HEK293 (cell line): ENCODE measurements around the gene COPG1.

ENCODE experiments used
- CTCF ChIA-PET: fragments of 350-600 bp; formaldehyde crosslinking; extraction: SDS; loops from one replicate; lab custom pipeline; 2021; ENCODE audit warnings: antibody characterized with exemption; lab: Yijun Ruan, JAX
- POLR2A ChIA-PET: fragments of 300-600 bp; formaldehyde crosslinking; extraction: SDS; loops from one replicate; lab custom pipeline; 2020; ENCODE audit warnings: antibody characterized with exemption, inconsistent platforms; lab: Yijun Ruan, JAX
- H3K27ac ChIP-seq: fragments of 200-500 bp; sonication (Bioruptor generic); 2 replicates; pipeline ENCODE4 v1.5.1; 2014; ENCODE audit warnings: low read depth, low read length, control low read depth, inconsistent platforms; ENCODE audit errors: extremely low read depth
- H3K36me3 ChIP-seq, 2 experiments: fragments of 200-500 bp in 1 of 2; sonication (Bioruptor generic) in 1 of 2; 1 replicate in 1 of 2; 2 replicates in 1 of 2; pipeline ENCODE4 v1.5.1; 2014 to 2017; ENCODE audit warnings: inconsistent platforms in 2 of 2, low read length in 2 of 2; ENCODE audit not compliant: control insufficient read depth in 2 of 2, insufficient read depth in 1 of 2
- H3K4me1 ChIP-seq: fragments of 200-500 bp; sonication (Bioruptor generic); 2 replicates; pipeline ENCODE4 v1.5.1; 2014; ENCODE audit warnings: mild to moderate bottlenecking, low read length, inconsistent platforms; ENCODE audit not compliant: control insufficient read depth, insufficient read depth
- H3K4me3 ChIP-seq: 2 replicates; pipeline ENCODE4 v1.5.1; 2011; ENCODE audit warnings: low read depth, mild to moderate bottlenecking, control low read depth, low read length, moderate library complexity
- H3K9me3 ChIP-seq: fragments of 200-500 bp; sonication (Bioruptor generic); 2 replicates; pipeline ENCODE4 v1.5.1; 2014; ENCODE audit warnings: low read depth, low read length, inconsistent platforms; ENCODE audit not compliant: control insufficient read depth, insufficient read depth
- PRDM2 ChIP-seq: fragments of 450-650 bp; formaldehyde crosslinking; IDR thresholded peaks from 2 replicates; pipeline ENCODE4 v1.5.1; 2016; ENCODE audit warnings: missing biosample characterization, missing genetic modification characterization, borderline replicate concordance
- SETDB1 ChIP-seq: IDR thresholded peaks from one replicate; pipeline ENCODE4 v1.6.1; 2017; ENCODE audit warnings: mild to moderate bottlenecking, low read length, moderate library complexity, mixed read lengths; ENCODE audit not compliant: insufficient read length
- SP2 ChIP-seq: fragments of 450-650 bp; formaldehyde crosslinking; IDR thresholded peaks from 2 replicates; pipeline ENCODE4 v1.5.1; 2016; ENCODE audit warnings: missing biosample characterization, missing genetic modification characterization
- ZBTB7A ChIP-seq: fragments of 450-650 bp; formaldehyde crosslinking; IDR thresholded peaks from 2 replicates; pipeline ENCODE4 v1.5.1; 2016; ENCODE audit warnings: low read depth, missing biosample characterization, missing genetic modification characterization
- ZFP69B ChIP-seq: fragments of 450-650 bp; formaldehyde crosslinking; IDR thresholded peaks from 2 replicates; pipeline ENCODE4 v1.5.1; 2016; ENCODE audit warnings: missing biosample characterization, missing genetic modification characterization
- ZNF157 ChIP-seq: fragments of 450-650 bp; formaldehyde crosslinking; IDR thresholded peaks from 2 replicates; pipeline ENCODE4 v1.5.1; 2016; ENCODE audit warnings: missing biosample characterization, missing genetic modification characterization
- ZNF37A ChIP-seq: fragments of 450-650 bp; IDR thresholded peaks from 2 replicates; pipeline ENCODE4 v1.5.1; 2018; ENCODE audit warnings: missing biosample characterization, missing genetic modification characterization
- ZNF660 ChIP-seq: fragments of 450-650 bp; IDR thresholded peaks from 2 replicates; pipeline ENCODE4 v1.5.1; 2018; ENCODE audit warnings: missing biosample characterization, mild to moderate bottlenecking, missing genetic modification characterization
- TF ChIP-seq, protein P1 (sequence below): fragments of 450-650 bp; formaldehyde crosslinking; IDR thresholded peaks from 2 replicates; pipeline ENCODE4 v1.5.1; 2016; ENCODE audit warnings: missing biosample characterization, missing genetic modification characterization
- TF ChIP-seq, protein P2 (sequence below): fragments of 450-650 bp; formaldehyde crosslinking; IDR thresholded peaks from 2 replicates; pipeline ENCODE4 v1.5.1; 2016; ENCODE audit warnings: missing biosample characterization, missing genetic modification characterization, low read depth
- TF ChIP-seq, protein P3 (sequence below): fragments of 450-650 bp; formaldehyde crosslinking; IDR thresholded peaks from 2 replicates; pipeline ENCODE4 v1.5.1; 2016; ENCODE audit warnings: missing biosample characterization, missing genetic modification characterization
- TF ChIP-seq, protein P4 (sequence below): fragments of 450-650 bp; formaldehyde crosslinking; IDR thresholded peaks from 2 replicates; pipeline ENCODE4 v1.5.1; 2016; ENCODE audit warnings: missing biosample characterization, missing genetic modification characterization
- TF ChIP-seq, protein P5 (sequence below): fragments of 450-650 bp; formaldehyde crosslinking; IDR thresholded peaks from 2 replicates; pipeline ENCODE4 v1.5.1; 2016; ENCODE audit warnings: missing biosample characterization, missing genetic modification characterization
- TF ChIP-seq, protein P6 (sequence below): fragments of 450-650 bp; formaldehyde crosslinking; IDR thresholded peaks from 2 replicates; pipeline ENCODE4 v1.5.1; 2016; ENCODE audit warnings: missing biosample characterization, missing genetic modification characterization

COPG1 gene

DNA sequence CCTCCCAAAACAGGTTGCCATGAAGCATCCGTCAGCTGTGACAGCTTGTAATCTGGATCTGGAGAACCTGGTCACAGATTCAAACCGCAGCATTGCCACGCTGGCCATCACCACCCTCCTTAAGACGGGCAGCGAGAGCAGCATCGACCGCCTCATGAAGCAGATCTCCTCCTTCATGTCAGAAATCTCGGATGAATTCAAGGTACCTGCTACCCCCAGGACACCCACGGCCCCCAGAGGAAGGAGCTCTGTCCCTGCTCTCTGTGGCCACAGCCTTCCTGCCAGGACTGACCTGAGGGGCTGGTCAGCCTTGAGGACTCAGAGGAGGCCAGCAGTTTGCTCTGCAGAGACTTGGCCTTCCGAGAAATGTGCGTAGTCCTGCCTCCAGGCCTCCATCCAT is 11.2 kb downstream of the COPG1 start (continued):
- TF ChIP-seq PRDM2 (tag by site-specific recombination) (no peak), SP2 (tag by site-specific recombination) (no peak), ZNF37A (tag by site-specific recombination) (no peak), SETDB1 (no peak), ZNF157 (tag by site-specific recombination) (no peak)

DNA sequence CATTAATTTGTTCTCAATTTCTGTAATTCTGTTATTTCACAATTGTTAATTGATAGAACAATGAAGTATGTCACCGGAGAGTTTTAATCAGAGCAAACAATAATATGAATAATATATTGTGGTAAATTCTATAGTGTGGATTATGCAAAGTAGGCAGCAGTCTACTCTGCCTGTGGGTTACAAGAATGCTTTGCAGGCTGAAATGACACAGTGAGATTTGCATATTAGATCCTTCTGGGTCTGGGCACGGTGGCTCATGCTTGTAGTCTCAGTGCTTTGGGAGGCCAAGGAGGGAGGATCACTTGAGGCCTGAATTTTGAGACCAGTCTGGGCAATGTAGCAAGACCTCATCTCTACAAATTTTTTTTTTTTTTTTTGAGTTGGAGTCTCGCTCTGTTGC is 12.5 kb downstream of the COPG1 start:
- H3K36me3 ChIP-seq = peaks cover 12 to 92% of the 10 kb centered on the region in 2 experiments; a peak in 2 of 3 replicates
- TF ChIP-seq, protein P1, sequence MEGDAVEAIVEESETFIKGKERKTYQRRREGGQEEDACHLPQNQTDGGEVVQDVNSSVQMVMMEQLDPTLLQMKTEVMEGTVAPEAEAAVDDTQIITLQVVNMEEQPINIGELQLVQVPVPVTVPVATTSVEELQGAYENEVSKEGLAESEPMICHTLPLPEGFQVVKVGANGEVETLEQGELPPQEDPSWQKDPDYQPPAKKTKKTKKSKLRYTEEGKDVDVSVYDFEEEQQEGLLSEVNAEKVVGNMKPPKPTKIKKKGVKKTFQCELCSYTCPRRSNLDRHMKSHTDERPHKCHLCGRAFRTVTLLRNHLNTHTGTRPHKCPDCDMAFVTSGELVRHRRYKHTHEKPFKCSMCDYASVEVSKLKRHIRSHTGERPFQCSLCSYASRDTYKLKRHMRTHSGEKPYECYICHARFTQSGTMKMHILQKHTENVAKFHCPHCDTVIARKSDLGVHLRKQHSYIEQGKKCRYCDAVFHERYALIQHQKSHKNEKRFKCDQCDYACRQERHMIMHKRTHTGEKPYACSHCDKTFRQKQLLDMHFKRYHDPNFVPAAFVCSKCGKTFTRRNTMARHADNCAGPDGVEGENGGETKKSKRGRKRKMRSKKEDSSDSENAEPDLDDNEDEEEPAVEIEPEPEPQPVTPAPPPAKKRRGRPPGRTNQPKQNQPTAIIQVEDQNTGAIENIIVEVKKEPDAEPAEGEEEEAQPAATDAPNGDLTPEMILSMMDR (tag by site-specific recombination) = no peak
- TF ChIP-seq, protein P2, sequence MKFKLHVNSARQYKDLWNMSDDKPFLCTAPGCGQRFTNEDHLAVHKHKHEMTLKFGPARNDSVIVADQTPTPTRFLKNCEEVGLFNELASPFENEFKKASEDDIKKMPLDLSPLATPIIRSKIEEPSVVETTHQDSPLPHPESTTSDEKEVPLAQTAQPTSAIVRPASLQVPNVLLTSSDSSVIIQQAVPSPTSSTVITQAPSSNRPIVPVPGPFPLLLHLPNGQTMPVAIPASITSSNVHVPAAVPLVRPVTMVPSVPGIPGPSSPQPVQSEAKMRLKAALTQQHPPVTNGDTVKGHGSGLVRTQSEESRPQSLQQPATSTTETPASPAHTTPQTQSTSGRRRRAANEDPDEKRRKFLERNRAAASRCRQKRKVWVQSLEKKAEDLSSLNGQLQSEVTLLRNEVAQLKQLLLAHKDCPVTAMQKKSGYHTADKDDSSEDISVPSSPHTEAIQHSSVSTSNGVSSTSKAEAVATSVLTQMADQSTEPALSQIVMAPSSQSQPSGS (tag by site-specific recombination) = no peak
- TF ChIP-seq ZBTB7A (tag by site-specific recombination) = no peak
- TF ChIP-seq, protein P3, sequence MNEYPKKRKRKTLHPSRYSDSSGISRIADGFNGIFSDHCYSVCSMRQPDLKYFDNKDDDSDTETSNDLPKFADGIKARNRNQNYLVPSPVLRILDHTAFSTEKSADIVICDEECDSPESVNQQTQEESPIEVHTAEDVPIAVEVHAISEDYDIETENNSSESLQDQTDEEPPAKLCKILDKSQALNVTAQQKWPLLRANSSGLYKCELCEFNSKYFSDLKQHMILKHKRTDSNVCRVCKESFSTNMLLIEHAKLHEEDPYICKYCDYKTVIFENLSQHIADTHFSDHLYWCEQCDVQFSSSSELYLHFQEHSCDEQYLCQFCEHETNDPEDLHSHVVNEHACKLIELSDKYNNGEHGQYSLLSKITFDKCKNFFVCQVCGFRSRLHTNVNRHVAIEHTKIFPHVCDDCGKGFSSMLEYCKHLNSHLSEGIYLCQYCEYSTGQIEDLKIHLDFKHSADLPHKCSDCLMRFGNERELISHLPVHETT = no peak
- no peak for TF ChIP-seq ZFP69B (tag by site-specific recombination)
- TF ChIP-seq, all 188 proteins: peak for 0
- Histone ChIP-seq H3K4me3 (no peak overlapping the region), H3K9me3 (no peaks in the 10 kb centered on the region), H3K27ac (no peak overlapping the region), H3K4me1 (no peaks in the 10 kb centered on the region)
- POLR2A ChIA-PET = interaction anchor here (0.9 to 1.2 kb wide), 2 partner anchors 18 to 52 kb away, joined by 3 read pairs; no protein-coding TSS in a partner anchor
- CTCF ChIA-PET = interaction anchor here (0.7 kb wide), 1 partner anchor 12 kb away, joined by 3 read pairs; no protein-coding TSS in a partner anchor

DNA sequence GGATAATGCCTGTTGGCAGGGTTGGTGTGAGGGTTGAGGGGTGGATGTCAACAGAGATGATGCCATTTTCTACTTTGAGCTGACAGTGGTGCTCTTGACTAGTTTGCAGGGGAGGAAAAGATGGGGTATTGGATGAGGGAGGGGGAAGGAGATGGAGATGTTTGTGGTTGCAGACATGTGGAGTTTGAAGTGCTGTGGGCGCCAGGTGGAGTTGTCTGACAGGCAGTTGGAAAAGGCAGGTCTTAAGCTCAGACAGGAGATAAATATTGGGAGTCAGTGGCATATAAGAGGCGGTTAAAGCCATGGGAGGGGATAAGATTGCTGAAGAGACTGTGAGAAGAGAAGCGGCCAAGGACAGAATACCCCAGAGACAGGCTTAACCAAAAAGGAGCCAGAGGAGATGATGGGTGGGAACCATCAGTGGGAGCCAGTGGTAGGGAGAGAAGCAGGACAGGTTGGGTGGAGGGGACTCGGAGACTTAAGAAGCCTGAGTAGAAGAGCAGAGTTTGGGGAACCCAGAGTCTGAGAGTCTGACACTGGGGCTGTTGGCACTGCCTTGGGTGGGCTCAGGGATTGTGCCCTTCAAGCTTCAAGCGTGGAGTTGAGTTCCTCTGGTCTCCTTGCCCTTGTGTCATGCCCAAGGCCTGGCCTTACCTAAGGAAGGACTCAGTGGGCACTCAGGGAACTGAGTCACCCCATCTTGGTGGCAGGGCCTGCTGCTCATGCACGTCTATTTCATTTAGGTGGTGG is 13.9 kb downstream of the COPG1 start:
- H3K4me3 ChIP-seq = no peak overlapping the region
- ChIA-PET POLR2A (no interaction called here), CTCF (no interaction called here)
- H3K27ac ChIP-seq = no peak overlapping the region
- H3K36me3 ChIP-seq = peaks cover 12 to 92% of the 10 kb centered on the region in 2 experiments; a peak in 2 of 3 replicates
- no peaks in the 10 kb centered on the region for H3K4me1 ChIP-seq
- no peaks in the 10 kb centered on the region for H3K9me3 ChIP-seq
- TF ChIP-seq, protein P4, sequence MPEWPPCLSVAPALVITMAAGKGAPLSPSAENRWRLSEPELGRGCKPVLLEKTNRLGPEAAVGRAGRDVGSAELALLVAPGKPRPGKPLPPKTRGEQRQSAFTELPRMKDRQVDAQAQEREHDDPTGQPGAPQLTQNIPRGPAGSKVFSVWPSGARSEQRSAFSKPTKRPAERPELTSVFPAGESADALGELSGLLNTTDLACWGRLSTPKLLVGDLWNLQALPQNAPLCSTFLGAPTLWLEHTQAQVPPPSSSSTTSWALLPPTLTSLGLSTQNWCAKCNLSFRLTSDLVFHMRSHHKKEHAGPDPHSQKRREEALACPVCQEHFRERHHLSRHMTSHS (tag by site-specific recombination) = no peak
- TF ChIP-seq, protein P5, sequence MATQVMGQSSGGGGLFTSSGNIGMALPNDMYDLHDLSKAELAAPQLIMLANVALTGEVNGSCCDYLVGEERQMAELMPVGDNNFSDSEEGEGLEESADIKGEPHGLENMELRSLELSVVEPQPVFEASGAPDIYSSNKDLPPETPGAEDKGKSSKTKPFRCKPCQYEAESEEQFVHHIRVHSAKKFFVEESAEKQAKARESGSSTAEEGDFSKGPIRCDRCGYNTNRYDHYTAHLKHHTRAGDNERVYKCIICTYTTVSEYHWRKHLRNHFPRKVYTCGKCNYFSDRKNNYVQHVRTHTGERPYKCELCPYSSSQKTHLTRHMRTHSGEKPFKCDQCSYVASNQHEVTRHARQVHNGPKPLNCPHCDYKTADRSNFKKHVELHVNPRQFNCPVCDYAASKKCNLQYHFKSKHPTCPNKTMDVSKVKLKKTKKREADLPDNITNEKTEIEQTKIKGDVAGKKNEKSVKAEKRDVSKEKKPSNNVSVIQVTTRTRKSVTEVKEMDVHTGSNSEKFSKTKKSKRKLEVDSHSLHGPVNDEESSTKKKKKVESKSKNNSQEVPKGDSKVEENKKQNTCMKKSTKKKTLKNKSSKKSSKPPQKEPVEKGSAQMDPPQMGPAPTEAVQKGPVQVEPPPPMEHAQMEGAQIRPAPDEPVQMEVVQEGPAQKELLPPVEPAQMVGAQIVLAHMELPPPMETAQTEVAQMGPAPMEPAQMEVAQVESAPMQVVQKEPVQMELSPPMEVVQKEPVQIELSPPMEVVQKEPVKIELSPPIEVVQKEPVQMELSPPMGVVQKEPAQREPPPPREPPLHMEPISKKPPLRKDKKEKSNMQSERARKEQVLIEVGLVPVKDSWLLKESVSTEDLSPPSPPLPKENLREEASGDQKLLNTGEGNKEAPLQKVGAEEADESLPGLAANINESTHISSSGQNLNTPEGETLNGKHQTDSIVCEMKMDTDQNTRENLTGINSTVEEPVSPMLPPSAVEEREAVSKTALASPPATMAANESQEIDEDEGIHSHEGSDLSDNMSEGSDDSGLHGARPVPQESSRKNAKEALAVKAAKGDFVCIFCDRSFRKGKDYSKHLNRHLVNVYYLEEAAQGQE (tag by site-specific recombination) = no peak
- no peak for TF ChIP-seq ZNF660 (tag by site-specific recombination)
- TF ChIP-seq, protein P6, sequence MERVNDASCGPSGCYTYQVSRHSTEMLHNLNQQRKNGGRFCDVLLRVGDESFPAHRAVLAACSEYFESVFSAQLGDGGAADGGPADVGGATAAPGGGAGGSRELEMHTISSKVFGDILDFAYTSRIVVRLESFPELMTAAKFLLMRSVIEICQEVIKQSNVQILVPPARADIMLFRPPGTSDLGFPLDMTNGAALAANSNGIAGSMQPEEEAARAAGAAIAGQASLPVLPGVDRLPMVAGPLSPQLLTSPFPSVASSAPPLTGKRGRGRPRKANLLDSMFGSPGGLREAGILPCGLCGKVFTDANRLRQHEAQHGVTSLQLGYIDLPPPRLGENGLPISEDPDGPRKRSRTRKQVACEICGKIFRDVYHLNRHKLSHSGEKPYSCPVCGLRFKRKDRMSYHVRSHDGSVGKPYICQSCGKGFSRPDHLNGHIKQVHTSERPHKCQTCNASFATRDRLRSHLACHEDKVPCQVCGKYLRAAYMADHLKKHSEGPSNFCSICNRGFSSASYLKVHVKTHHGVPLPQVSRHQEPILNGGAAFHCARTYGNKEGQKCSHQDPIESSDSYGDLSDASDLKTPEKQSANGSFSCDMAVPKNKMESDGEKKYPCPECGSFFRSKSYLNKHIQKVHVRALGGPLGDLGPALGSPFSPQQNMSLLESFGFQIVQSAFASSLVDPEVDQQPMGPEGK = no peak
